ENCODE results near the gene TFEC.

DNA sequence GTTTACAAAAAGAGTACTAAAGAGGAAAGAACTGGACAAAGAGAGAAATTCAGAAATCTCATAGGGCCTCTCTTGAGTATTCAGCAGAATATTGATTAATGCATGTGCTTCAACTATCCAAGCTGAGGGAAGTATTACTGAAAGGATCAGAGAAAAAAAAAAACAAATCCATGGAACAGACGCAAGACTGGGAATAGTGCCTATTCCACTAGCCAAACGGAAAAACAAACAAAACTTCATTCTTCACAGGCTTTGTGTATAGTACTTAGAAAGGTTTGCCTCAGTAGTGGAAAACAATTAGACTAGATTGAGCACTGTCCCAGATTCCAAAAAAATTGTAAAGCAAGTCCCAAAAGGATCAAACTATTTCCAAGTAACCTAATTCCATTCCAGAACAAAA, 106.2 kb downstream of the TFEC start:
- TF ChIP-seq, protein P1, sequence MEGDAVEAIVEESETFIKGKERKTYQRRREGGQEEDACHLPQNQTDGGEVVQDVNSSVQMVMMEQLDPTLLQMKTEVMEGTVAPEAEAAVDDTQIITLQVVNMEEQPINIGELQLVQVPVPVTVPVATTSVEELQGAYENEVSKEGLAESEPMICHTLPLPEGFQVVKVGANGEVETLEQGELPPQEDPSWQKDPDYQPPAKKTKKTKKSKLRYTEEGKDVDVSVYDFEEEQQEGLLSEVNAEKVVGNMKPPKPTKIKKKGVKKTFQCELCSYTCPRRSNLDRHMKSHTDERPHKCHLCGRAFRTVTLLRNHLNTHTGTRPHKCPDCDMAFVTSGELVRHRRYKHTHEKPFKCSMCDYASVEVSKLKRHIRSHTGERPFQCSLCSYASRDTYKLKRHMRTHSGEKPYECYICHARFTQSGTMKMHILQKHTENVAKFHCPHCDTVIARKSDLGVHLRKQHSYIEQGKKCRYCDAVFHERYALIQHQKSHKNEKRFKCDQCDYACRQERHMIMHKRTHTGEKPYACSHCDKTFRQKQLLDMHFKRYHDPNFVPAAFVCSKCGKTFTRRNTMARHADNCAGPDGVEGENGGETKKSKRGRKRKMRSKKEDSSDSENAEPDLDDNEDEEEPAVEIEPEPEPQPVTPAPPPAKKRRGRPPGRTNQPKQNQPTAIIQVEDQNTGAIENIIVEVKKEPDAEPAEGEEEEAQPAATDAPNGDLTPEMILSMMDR (conservative IDR thresholded peaks at IDR 0.05) = no peak
- TF ChIP-seq ZFX (IDR thresholded peaks at IDR 0.05) = no peak
